GM12801 (cell line): ENCODE measurements around the gene SF3A2.

ENCODE experiments used
- TF ChIP-seq, protein P1 (sequence below): IDR thresholded peaks from one replicate; pipeline ENCODE4 v1.5.1; 2011; ENCODE audit warnings: control low read depth; ENCODE audit not compliant: insufficient read length; ENCODE audit errors: extremely low read depth

Gene SF3A2

DNA sequence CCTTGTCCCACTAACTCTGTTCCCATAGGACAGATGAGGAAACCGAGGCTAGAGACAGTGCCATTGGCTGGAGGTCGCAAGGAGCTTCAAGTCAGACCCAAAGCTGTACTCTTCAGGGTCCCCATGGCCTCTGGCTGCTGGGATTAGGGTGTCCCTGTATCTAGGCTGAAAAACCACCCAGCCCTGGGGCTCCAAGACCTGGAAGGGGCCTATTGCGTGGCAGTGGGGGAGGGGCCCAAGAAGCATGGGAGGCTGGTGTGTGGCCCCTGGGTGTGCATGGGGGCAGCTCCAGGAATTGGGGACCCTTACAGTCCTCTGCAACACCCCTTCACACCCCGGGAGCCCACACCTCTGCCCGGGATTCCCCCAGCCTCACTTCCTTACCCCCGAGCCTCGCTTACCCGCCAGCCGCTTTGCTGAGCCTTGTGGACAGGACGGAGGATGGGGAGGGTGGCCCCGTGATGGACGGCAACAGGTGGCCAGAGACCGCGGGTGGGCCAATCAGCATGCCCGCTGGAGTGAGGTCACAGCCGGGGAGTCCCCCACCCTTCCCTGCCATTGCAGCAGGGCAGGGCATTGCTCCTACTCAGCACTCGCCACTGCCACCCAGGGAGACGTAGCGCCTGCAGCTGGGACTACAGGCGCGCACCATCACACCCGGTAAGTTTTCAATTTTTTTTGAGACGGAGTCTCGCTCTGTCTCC, 19.5 kb downstream of the SF3A2 start, which contains the start of gene JSRP1:
Gene JSRP1, minus strand, starts transcription at position 436 of the 704 bp plus-strand sequence. CDS start 1,103 bp downstream, outside the sequence.
- TF ChIP-seq, protein P1, sequence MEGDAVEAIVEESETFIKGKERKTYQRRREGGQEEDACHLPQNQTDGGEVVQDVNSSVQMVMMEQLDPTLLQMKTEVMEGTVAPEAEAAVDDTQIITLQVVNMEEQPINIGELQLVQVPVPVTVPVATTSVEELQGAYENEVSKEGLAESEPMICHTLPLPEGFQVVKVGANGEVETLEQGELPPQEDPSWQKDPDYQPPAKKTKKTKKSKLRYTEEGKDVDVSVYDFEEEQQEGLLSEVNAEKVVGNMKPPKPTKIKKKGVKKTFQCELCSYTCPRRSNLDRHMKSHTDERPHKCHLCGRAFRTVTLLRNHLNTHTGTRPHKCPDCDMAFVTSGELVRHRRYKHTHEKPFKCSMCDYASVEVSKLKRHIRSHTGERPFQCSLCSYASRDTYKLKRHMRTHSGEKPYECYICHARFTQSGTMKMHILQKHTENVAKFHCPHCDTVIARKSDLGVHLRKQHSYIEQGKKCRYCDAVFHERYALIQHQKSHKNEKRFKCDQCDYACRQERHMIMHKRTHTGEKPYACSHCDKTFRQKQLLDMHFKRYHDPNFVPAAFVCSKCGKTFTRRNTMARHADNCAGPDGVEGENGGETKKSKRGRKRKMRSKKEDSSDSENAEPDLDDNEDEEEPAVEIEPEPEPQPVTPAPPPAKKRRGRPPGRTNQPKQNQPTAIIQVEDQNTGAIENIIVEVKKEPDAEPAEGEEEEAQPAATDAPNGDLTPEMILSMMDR = no peak

DNA sequence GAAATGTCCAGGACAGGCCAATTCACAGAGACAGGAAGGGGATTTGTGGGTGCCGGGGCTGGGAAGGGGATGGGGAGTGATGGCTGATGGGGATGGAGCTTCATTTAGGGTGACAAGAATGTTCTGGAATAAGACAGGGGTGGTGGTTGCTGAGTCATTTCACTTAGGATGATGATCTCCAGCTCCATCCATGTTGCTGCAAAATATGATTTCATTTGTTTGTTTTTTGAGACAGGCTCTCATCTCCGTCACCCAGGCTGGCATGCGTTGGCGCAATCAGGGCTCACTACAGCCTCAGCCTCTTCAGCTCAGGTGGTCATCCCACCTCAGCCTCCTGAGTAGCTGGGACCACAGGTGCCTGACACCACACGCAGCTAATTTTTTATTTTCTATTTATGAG, 22.7 kb downstream of the SF3A2 start:
- TF ChIP-seq, protein P1 = no peak

DNA sequence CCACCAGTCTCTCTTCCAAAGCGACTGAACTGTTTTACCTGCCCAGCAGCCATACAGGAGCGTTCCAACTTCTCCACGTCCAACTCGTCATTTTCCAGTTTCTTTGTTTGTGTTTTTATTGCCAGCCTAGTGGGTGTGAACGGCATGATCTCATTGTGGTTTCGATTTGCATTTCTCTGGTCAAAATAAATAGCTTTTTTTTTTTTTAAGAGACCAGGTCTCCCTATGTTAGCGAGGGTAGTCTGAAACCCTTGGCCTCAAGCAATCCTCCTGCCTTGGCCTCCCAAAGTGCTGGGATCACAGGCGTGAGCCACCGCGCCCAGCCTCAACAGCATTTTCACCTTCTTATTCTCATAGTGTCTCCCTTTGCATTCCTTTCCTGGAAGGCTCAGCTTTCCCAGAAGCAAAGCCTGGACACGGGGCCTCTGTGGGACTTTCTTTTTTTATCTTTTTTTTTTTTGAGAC, 23.7 kb downstream of the SF3A2 start:
- TF ChIP-seq, protein P1 = no peak

DNA sequence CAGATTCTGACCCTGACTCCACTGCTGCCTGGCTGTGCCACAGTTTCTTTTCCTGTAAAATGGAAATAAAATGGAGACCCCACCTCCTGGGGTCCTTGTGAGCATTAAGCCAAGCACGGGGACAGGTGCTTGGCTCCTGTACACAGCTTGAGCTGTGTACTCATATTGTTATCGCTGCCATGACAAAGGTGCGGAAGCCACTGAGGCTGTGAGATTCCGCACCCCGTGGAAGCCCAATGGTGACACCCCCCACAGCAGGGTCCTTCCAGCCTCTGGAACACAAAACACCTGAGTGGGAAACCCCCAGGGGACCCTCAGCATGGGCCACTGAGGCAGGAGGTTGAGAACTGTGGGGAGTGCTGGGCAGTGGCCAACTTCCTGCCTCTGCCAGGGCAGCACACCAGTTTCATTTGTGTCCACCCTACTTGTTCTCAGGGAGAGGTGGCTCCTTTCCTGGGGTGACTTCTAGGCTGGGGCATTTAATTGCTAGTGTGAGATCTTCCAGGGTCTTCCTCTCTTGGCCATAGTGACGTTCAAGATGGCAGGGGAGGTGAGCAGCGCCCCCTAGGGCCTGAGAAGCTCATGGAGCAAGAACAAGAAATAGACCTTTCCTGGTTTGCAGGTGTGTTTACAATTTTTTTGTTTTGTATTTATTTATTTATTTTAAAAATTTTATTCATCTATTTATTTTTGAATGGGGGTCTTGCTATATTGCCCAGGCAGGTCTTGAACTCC, 25.0 kb downstream of the SF3A2 start:
- TF ChIP-seq, protein P1 = no peak

DNA sequence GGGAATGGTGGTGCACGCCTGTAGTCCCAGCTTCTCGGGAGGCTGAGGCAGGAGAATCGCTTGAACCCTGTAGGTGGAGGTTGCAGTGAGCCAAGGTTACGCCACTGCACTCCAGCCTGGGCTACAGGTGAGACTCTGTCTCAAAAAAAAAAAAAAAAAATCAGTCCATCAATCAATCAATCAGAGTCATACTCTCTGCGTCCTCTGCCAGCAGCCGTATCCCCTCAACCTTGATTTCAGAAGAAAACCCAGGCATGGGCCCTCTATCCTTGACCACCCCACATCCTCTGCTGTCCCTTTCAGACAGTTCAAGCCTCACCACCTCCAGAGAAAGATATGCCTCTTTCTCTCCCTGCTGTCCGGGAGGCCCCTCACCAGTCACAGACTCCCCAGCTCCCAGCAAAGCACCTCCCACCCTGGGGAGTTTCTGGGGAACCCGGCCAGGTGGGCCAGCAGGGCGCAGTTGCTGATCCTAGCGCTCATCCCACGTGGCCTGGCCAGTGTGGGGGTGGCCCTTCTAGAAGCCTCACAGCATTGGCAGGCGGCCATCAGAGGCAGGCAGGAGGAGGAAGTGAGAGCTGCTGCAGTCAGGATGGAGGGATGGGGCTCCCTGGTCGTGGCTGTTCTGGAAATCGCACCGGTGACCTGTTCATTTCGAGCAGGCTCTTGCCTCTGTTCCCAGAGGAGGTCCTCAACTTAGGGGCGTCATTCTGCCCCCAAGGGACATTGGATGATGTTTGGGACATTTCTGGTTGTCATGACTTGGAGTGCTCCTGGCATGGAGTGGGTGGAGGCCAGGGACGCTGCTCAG, 29.8 kb downstream of the SF3A2 start:
- TF ChIP-seq, protein P1 = no peak

DNA sequence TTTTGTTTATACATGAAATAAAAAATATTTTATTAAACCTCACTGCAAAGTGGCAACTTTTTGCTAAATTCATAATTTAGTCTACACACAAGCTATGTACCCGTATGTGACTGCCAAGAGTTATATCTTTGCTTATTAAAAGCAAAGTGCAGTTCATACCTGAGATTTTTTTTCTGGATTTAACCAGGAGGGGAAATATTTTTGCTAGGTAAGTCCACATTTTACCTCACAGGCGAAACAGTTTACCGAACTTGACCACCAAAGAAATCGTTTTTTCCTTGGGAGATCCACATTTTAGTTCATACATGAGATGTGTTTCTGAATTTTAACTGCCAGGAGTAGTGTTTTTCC, 31.8 kb downstream of the SF3A2 start:
- TF ChIP-seq, protein P1 = no peak

DNA sequence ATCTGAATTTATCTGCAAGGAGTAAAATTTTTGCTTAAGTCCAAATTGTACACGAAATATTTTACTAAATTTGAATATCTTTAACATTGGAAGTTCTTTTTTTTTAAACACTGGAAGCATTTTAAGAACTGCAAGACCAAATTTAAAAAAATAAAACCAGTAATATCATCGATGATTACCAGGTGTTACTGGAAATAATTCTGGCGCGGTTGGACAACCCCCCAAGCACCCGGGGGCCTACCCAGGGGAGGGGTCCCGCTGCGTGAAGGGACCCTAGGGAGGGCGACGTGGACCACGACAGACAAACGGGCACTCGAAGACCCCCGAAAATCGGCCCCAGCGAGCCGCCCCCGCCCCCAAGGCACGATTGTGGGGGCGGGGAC, 32.2 kb downstream of the SF3A2 start:
- TF ChIP-seq, protein P1 = no peak
